ENCODE measurements around the gene POLR3K.
"Not testable (repeated sequence)": the region's sequence is repeated elsewhere in the genome, so short reads cannot be mapped to it uniquely, and the experiment has no call there.

POLR3K gene

GRCh38 chr16:38941-39892, 14.2 kb downstream of the POLR3K start:
- TF ChIP-seq CTCF (IDR thresholded peaks at IDR 0.05; ENCODE audit: borderline replicate concordance, insufficient read depth, low read depth, low read length): no peak
- no peak overlapping the region for H3K4me3 ChIP-seq (ENCODE audit: low read depth, low read length)

DNA sequence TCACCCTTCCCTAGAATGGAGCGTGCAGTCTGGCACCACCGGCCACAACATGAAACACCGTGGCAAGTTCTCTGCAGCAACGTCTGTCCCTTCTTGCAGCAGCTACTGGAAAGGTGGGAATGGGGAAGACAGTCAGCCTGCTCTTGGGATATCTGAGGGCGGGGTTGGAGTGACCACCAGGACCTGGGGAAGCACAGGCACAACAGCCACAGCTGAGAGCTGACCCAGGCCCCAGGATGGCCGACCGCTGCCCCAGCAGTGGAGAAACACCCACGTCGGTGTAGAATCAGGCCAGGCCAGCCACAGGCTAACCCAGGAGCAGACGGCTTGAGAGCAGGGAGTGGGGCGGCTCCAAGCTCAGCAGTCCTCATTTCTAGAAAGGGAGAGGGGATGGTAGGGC, 15.2 kb downstream of the POLR3K start:
- not testable (repeated sequence) for H3K4me3 ChIP-seq (ENCODE audit: low read depth, low read length)

- no peak overlapping the region for H3K4me3 ChIP-seq (ENCODE audit: low read depth, low read length)
- TF ChIP-seq CTCF (IDR thresholded peaks at IDR 0.05; ENCODE audit: borderline replicate concordance, insufficient read depth, low read depth, low read length): no peak
Measured at GRCh38 chr16:37511-37910, 15.9 kb downstream of the POLR3K start.

GRCh38 chr16:36336-36984, 16.9 kb downstream of the POLR3K start:
- TF ChIP-seq CTCF (IDR thresholded peaks at IDR 0.05; ENCODE audit: borderline replicate concordance, insufficient read depth, low read depth, low read length): no peak
- no peak overlapping the region for H3K4me3 ChIP-seq (ENCODE audit: low read depth, low read length)

GRCh38 chr16:35678-36305, 17.6 kb downstream of the POLR3K start:
- TF ChIP-seq CTCF (IDR thresholded peaks at IDR 0.05; ENCODE audit: borderline replicate concordance, insufficient read depth, low read depth, low read length): no peak
- no peak overlapping the region for H3K4me3 ChIP-seq (ENCODE audit: low read depth, low read length)

DNA sequence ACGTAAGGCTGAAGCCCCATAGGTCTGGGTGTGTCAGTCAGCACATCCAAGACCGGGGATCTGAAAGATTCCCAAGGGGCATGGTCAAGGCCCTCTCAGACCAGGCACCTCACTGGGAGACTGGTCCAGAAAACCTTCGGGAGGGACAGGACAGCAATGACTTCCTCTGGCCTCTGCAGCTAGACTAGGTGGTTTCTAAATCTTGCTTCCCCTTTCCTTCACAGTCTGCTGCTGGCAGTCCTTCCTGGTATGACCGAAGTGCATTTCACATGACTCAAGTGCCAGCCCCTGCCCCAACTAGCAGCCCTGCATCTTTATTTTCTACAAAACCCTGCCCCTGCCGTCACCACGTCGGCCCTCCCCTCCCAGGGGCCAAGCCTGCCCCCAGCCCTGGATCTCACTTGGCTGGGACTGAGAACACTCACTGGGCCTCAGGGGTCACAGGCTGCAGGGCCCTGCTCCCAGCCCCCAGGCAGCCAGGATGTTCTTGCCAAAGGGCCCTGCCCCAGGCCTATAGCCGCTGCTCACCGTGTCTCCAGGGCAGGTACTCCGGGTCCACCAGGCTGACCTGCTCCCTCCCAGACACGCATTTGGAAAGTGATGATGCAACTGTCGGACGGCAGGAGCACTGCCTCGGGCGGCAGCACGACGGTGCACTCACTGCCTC, 18.3 kb downstream of the POLR3K start:
- no peak overlapping the region for H3K4me3 ChIP-seq (ENCODE audit: low read depth, low read length)
- no peak for TF ChIP-seq CTCF (IDR thresholded peaks at IDR 0.05; ENCODE audit: borderline replicate concordance, insufficient read depth, low read depth, low read length)

GRCh38 chr16:34648-34987, 18.8 kb downstream of the POLR3K start:
- no peak overlapping the region for H3K4me3 ChIP-seq (ENCODE audit: low read depth, low read length)
- no peak for TF ChIP-seq CTCF (IDR thresholded peaks at IDR 0.05; ENCODE audit: borderline replicate concordance, insufficient read depth, low read depth, low read length)

Data from GM12875 (cell line).